DOHH2 (cell line): Measurements from ENCODE around the gene CROCC.

ENCODE experiments used
- H3F3A ChIP-seq: fragments of 200-600 bp; sonication (generic), shearing (Covaris generic); 2 replicates; pipeline ENCODE4 v1.6.0; 2016; ENCODE audit warnings: antibody characterized with exemption, mild to moderate bottlenecking; ENCODE audit not compliant: control insufficient read depth, insufficient read depth
- H3K27ac ChIP-seq: fragments of 200-600 bp; sonication (generic); 2 replicates; pipeline ENCODE4 v1.5.1; 2014; ENCODE audit warnings: low read depth, mild to moderate bottlenecking, low read length, moderate library complexity
- H3K27me3 ChIP-seq: fragments of 200-600 bp; sonication (generic); 2 replicates; pipeline ENCODE4 v1.6.1; 2014; ENCODE audit warnings: mild to moderate bottlenecking, low read length, mixed read lengths; ENCODE audit not compliant: control insufficient read depth
- H3K36me3 ChIP-seq: fragments of 200-600 bp; sonication (generic); 2 replicates; pipeline ENCODE4 v1.6.1; 2014; ENCODE audit warnings: mild to moderate bottlenecking, low read length, moderate library complexity, mixed read lengths; ENCODE audit not compliant: control insufficient read depth
- H3K4me1 ChIP-seq: fragments of 200-600 bp; sonication (generic); 2 replicates; pipeline ENCODE4 v1.6.1; 2014; ENCODE audit warnings: mild to moderate bottlenecking, low read length, mixed read lengths; ENCODE audit not compliant: control insufficient read depth
- H3K4me2 ChIP-seq: fragments of 200-600 bp; sonication (generic); 2 replicates; pipeline ENCODE4 v1.6.0; 2014; ENCODE audit warnings: mild to moderate bottlenecking, low read length, moderate library complexity
- H3K4me3 ChIP-seq: fragments of 200-600 bp; sonication (generic); 2 replicates; pipeline ENCODE4 v1.5.1; 2014; ENCODE audit warnings: mild to moderate bottlenecking, low read length, mixed read lengths
- H3K79me2 ChIP-seq: fragments of 200-600 bp; sonication (generic); 2 replicates; pipeline ENCODE4 v1.6.1; 2014; ENCODE audit warnings: mild to moderate bottlenecking, low read length, mixed read lengths; ENCODE audit not compliant: control insufficient read depth
- H3K9me2 ChIP-seq: fragments of 200-600 bp; sonication (generic); replicated peaks from 2 replicates; pipeline ENCODE4 v1.6.1; 2014; ENCODE audit warnings: mild to moderate bottlenecking, low read length, mixed read lengths; ENCODE audit not compliant: control insufficient read depth
- H3K9me3 ChIP-seq: fragments of 200-600 bp; sonication (generic); 2 replicates; pipeline ENCODE4 v1.6.1; 2014; ENCODE audit warnings: antibody characterized with exemption, low read length, mixed read lengths; ENCODE audit not compliant: control insufficient read depth, insufficient read depth
- H4K20me1 ChIP-seq: fragments of 200-600 bp; sonication (generic); 2 replicates; pipeline ENCODE4 v1.6.0; 2014; ENCODE audit warnings: low read depth, mild to moderate bottlenecking, antibody characterized with exemption, low read length, moderate library complexity; ENCODE audit not compliant: control insufficient read depth, insufficient read depth
- CTCF ChIP-seq: fragments of 200-600 bp; sonication (generic); IDR thresholded peaks from one replicate; pipeline ENCODE4 v1.5.1; 2014; ENCODE audit warnings: antibody characterized with exemption, mild to moderate bottlenecking, low read depth, low read length; ENCODE audit not compliant: poor library complexity, severe bottlenecking
- EZH2phosphoT487 ChIP-seq: fragments of 200-600 bp; sonication (generic); IDR thresholded peaks from 2 replicates; pipeline ENCODE4 v1.6.1; 2017; ENCODE audit warnings: borderline replicate concordance, mild to moderate bottlenecking, antibody characterized with exemption, low read length, moderate library complexity, mixed read lengths

The CROCC gene

GRCh38 chr1:16903458-16903796 lies 18.3 kb upstream of the CROCC start:
- H3F3A ChIP-seq, result peaks cover 35% of the 10 kb centered on the region
- peak overlapping the region; percentile 93 for H3K27ac ChIP-seq
- H3K4me3 ChIP-seq, result peak overlapping the region; percentile 77
- H3K9me3 ChIP-seq, result no peaks in the 10 kb centered on the region
- no peaks in the 10 kb centered on the region for H3K79me2 ChIP-seq
- H3K4me1 ChIP-seq, result peaks cover 68% of the 10 kb centered on the region
- H4K20me1 ChIP-seq, result no peaks in the 10 kb centered on the region
- TF ChIP-seq CTCF (no peak), EZH2phosphoT487 (no peak)
- H3K36me3 ChIP-seq, result no peaks in the 10 kb centered on the region; the same call in 1 of the 2 replicates
- no peaks in the 10 kb centered on the region for H3K27me3 ChIP-seq
- no peaks in the 10 kb centered on the region for H3K9me2 ChIP-seq
- peak overlapping the region; percentile 98 for H3K4me2 ChIP-seq

GRCh38 chr1:16904560-16905109 lies 17.1 kb upstream of the CROCC start:
- H3K36me3 ChIP-seq, result no peaks in the 10 kb centered on the region; the same call in 1 of the 2 replicates
- no peaks in the 10 kb centered on the region for H3K9me2 ChIP-seq

GRCh38 chr1:16905110-16905867 lies 16.4 kb upstream of the CROCC start:
- H3K27me3 ChIP-seq, result no peaks in the 10 kb centered on the region
- no peaks in the 10 kb centered on the region for H3K79me2 ChIP-seq
- no peaks in the 10 kb centered on the region; the same call in 1 of the 2 replicates for H3K36me3 ChIP-seq
- TF ChIP-seq CTCF, result no peak
- TF ChIP-seq EZH2phosphoT487, result no peak
- peaks cover 33% of the 10 kb centered on the region for H3F3A ChIP-seq
- peaks cover 68% of the 10 kb centered on the region for H3K4me1 ChIP-seq
- H3K27ac ChIP-seq, result peak overlapping the region; percentile 93
- H3K9me2 ChIP-seq, result no peaks in the 10 kb centered on the region
- H3K4me3 ChIP-seq, result peak overlapping the region; percentile 77
- H4K20me1 ChIP-seq, result no peaks in the 10 kb centered on the region
- H3K4me2 ChIP-seq, result peak overlapping the region; percentile 98
- no peaks in the 10 kb centered on the region for H3K9me3 ChIP-seq

More at GRCh38 chr1:16904560-16905109, 17.1 kb upstream of the CROCC start:
- Histone ChIP-seq H3K4me3 (peak overlapping the region; percentile 77), H3K27me3 (no peaks in the 10 kb centered on the region), H3F3A (peaks cover 33% of the 10 kb centered on the region), H3K27ac (peak overlapping the region; percentile 93), H4K20me1 (no peaks in the 10 kb centered on the region), H3K9me3 (no peaks in the 10 kb centered on the region), H3K79me2 (no peaks in the 10 kb centered on the region), H3K4me1 (peaks cover 68% of the 10 kb centered on the region), H3K4me2 (peak overlapping the region; percentile 98)
- TF ChIP-seq EZH2phosphoT487 (no peak), CTCF (no peak)
